ENCODE data around the gene EPHA3.
A peak's percentile ranks its signal among the peaks of the same experiment; 100 is the strongest.

Gene EPHA3

DNA sequence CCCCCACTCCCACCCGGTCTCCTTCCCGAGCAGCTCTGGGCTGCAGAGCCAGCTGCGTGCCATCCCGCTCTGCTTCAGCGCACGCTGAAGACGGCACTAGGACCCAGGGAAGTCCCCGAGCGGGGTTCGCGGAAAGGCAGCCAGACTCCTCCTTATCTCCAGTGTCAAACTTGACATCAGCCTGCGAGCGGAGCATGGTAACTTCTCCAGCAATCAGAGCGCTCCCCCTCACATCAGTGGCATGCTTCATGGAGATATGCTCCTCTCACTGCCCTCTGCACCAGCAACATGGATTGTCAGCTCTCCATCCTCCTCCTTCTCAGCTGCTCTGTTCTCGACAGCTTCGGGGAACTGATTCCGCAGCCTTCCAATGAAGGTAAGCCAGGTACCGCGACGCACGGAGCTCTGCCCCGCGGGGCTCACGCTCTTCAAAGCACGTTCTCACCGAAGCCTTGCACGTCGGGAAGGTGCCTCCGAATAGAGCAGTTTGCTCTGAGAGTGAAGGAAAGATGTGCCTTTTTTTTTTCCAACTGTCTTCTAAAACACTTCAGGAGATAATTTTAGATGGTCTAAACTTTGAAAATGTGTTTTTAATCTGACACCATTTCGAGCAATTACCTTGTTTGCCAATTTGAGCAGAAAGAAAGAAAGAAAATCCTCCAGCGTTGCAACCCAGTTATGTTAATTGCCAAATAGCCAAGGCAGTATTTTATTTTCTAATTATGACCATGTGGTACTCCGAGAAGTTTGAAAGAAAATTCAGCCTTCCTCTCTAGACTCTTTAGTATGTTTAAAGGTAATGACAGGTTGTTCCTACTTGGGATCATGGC, at the start of gene EPHA3:
Gene EPHA3 (plus strand): TSS at position 161 of the 830 bp plus-strand sequence. CDS start 128 bp downstream, at position 289.
- TF ChIP-seq ZFX (IDR thresholded peaks at IDR 0.05) (no peak), CTCF (conservative IDR thresholded peaks at IDR 0.05) (no peak)
- H3K27ac ChIP-seq, result peak within 1 kb of the TSS; percentile 63; the same call in 1 of the 2 replicates

GRCh38 chr3:89058371-89058770, 49.0 kb upstream of the EPHA3 start:
- TF ChIP-seq ZFX (IDR thresholded peaks at IDR 0.05) (no peak), CTCF (conservative IDR thresholded peaks at IDR 0.05) (no peak)
- no peak overlapping the region for H3K27ac ChIP-seq

- H3K27ac ChIP-seq, result no peak overlapping the region
- TF ChIP-seq CTCF (conservative IDR thresholded peaks at IDR 0.05), result no peak
- TF ChIP-seq ZFX (IDR thresholded peaks at IDR 0.05), result no peak
Measured at GRCh38 chr3:89059211-89059925, 48.1 kb upstream of the EPHA3 start.

GRCh38 chr3:89061259-89061658, 46.2 kb upstream of the EPHA3 start:
- TF ChIP-seq CTCF (conservative IDR thresholded peaks at IDR 0.05), result no peak
- TF ChIP-seq ZFX (IDR thresholded peaks at IDR 0.05), result no peak
- no peak overlapping the region for H3K27ac ChIP-seq

- TF ChIP-seq ZFX (IDR thresholded peaks at IDR 0.05) (no peak), CTCF (conservative IDR thresholded peaks at IDR 0.05) (no peak)
Measured at GRCh38 chr3:89067736-89068135, 39.7 kb upstream of the EPHA3 start.

GRCh38 chr3:89072642-89073041, 34.8 kb upstream of the EPHA3 start:
- no peak overlapping the region for H3K27ac ChIP-seq
- TF ChIP-seq CTCF (conservative IDR thresholded peaks at IDR 0.05) (no peak), ZFX (IDR thresholded peaks at IDR 0.05) (no peak)

More at GRCh38 chr3:89067736-89068135, 39.7 kb upstream of the EPHA3 start:
- H3K27ac ChIP-seq, result no peak overlapping the region

DNA sequence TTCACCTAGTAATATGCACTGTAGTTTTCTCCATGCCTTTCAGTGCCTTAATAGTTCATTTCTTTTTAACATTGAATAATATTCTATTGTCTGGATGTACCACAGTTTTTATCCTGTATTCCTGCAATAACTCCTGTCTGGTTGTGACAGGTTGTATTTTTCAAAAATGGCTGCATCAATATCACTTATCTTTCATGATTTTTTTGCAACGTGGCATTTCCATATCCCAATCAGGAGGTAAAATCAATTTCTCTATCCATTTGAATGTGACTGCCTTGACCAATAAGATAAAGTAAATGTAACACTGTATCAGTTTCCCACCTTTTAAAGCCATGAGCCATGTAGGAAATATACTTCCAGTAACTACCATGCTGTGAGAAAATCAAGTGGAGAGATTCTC, 27.5 kb upstream of the EPHA3 start:
- TF ChIP-seq ZFX (IDR thresholded peaks at IDR 0.05), result no peak
- TF ChIP-seq CTCF (conservative IDR thresholded peaks at IDR 0.05), result no peak
- H3K27ac ChIP-seq, result no peak overlapping the region

All from C4-2B (cell line).